GM23338 (cell line): ENCODE measurements around the gene RFXAP. TPM values are rescaled to one million over a fixed set of nuclear protein-coding genes. Genes with fewer than 3 reads are reported as not detected.
A peak's percentile ranks its signal among the peaks of the same experiment; 100 is the strongest.

Experiments
- ATAC-seq: fragments of 200-7000 bp; cut with Tn5 transposase; 3 replicates; pipeline ENCODE4 v1.9.1; 2020
- DNase-seq: peaks from one replicate; pipeline ENCODE4 v3.0.0-alpha.2; 2015; ENCODE audit warnings: low spot score
- H2AFZ ChIP-seq: fragments of 200-600 bp; sonication (generic); 2 replicates; pipeline ENCODE4 v1.8.0; 2016; ENCODE audit warnings: antibody characterized with exemption, mild to moderate bottlenecking, moderate library complexity
- H3F3A ChIP-seq: fragments of 200-600 bp; sonication (generic); replicated peaks from 2 replicates; pipeline ENCODE4 v1.8.0; 2017; ENCODE audit warnings: antibody characterized with exemption, mixed run types, low read depth
- H3K27ac ChIP-seq: fragments of 200-600 bp; sonication (generic); 2 replicates; pipeline ENCODE4 v1.6.1; 2016; ENCODE audit warnings: low read depth
- H3K27me3 ChIP-seq: fragments of 200-600 bp; sonication (generic); 2 replicates; pipeline ENCODE4 v1.8.0; 2016; ENCODE audit warnings: mild to moderate bottlenecking, mixed run types, moderate library complexity; ENCODE audit not compliant: insufficient read depth
- H3K36me3 ChIP-seq: fragments of 200-600 bp; sonication (generic); 2 replicates; pipeline ENCODE4 v1.8.0; 2016; ENCODE audit warnings: mild to moderate bottlenecking; ENCODE audit not compliant: insufficient read depth
- H3K4me1 ChIP-seq: fragments of 200-600 bp; sonication (generic); 2 replicates; pipeline ENCODE4 v1.8.0; 2016; ENCODE audit warnings: mild to moderate bottlenecking, moderate library complexity; ENCODE audit not compliant: insufficient read depth
- H3K4me2 ChIP-seq: fragments of 200-600 bp; sonication (generic); 2 replicates; pipeline ENCODE4 v1.7.1; 2017; ENCODE audit warnings: mixed run types
- H3K4me3 ChIP-seq: fragments of 200-600 bp; sonication (generic); 2 replicates; pipeline ENCODE4 v1.6.1; 2016; ENCODE audit warnings: mixed run types
- H3K79me2 ChIP-seq: fragments of 200-600 bp; sonication (generic); replicated peaks from 2 replicates; pipeline ENCODE4 v1.8.0; 2017; ENCODE audit warnings: mild to moderate bottlenecking; ENCODE audit not compliant: insufficient read depth
- H3K9me2 ChIP-seq: fragments of 200-600 bp; sonication (generic); 2 replicates; pipeline ENCODE4 v1.8.0; 2017; ENCODE audit not compliant: insufficient read depth
- H4K20me1 ChIP-seq: fragments of 200-600 bp; sonication (generic); replicated peaks from 2 replicates; pipeline ENCODE4 v1.8.0; 2017; ENCODE audit warnings: mild to moderate bottlenecking; ENCODE audit not compliant: insufficient read depth
- H3K27ac Mint-ChIP-seq: 2 replicates; pipeline ENCODE4 v1.8.0; 2020; ENCODE audit warnings: inconsistent platforms, mild to moderate bottlenecking, moderate library complexity, mixed read lengths
- H3K27me3 Mint-ChIP-seq: 3 replicates; pipeline ENCODE4 v1.8.0; 2022; ENCODE audit warnings: low read depth, mild to moderate bottlenecking, moderate library complexity, mixed read lengths, inconsistent platforms; ENCODE audit not compliant: insufficient read depth, poor library complexity
- H3K36me3 Mint-ChIP-seq: 3 replicates; pipeline ENCODE4 v1.8.0; 2021; ENCODE audit warnings: low read depth, mild to moderate bottlenecking, inconsistent platforms, moderate library complexity, mixed read lengths
- H3K4me1 Mint-ChIP-seq: 3 replicates; pipeline ENCODE4 v1.8.0; 2020; ENCODE audit warnings: mild to moderate bottlenecking, inconsistent platforms, mixed read lengths
- H3K4me3 Mint-ChIP-seq: 3 replicates; pipeline ENCODE4 v1.8.0; 2021; ENCODE audit warnings: moderate library complexity, mild to moderate bottlenecking, inconsistent platforms, mixed read lengths
- H3K9me3 Mint-ChIP-seq: 3 replicates; pipeline ENCODE4 v1.8.0; 2020; ENCODE audit warnings: moderate library complexity, mild to moderate bottlenecking, inconsistent platforms, mixed read lengths
- CREB1 ChIP-seq: fragments of 250-450 bp; sonication (Bioruptor Pico); IDR thresholded peaks from 2 replicates; pipeline ENCODE4 v1.5.0; 2020; ENCODE audit warnings: low read depth, mild to moderate bottlenecking, moderate library complexity
- EZH2 ChIP-seq: fragments of 200-600 bp; sonication (generic); IDR thresholded peaks from one replicate; pipeline ENCODE4 v1.8.0; 2017; ENCODE audit warnings: antibody characterized with exemption, mild to moderate bottlenecking, low read depth; ENCODE audit not compliant: unreplicated experiment
- EZH2phosphoT487 ChIP-seq: fragments of 200-600 bp; sonication (generic); IDR thresholded peaks from one replicate; pipeline ENCODE4 v1.8.1; 2018; ENCODE audit warnings: antibody characterized with exemption; ENCODE audit not compliant: unreplicated experiment
- JUNB ChIP-seq: IDR thresholded peaks from one replicate; pipeline ENCODE4 v1.6.1; 2016; ENCODE audit warnings: antibody characterized with exemption; ENCODE audit not compliant: unreplicated experiment
- NANOG ChIP-seq: IDR thresholded peaks from 2 replicates; pipeline ENCODE4 v1.6.1; 2016; ENCODE audit warnings: antibody characterized with exemption, borderline replicate concordance
- ZNF114 ChIP-seq: fragments of 250-450 bp; sonication (Bioruptor Pico); IDR thresholded peaks from 2 replicates; pipeline ENCODE4 v1.5.0; 2020; ENCODE audit warnings: mild to moderate bottlenecking, moderate library complexity
- ZNF331 ChIP-seq: fragments of 250-450 bp; sonication (Bioruptor Pico); IDR thresholded peaks from 2 replicates; pipeline ENCODE4 v1.5.0; 2020; ENCODE audit warnings: low read depth, mild to moderate bottlenecking, moderate library complexity
- long read RNA-seq: library from polyadenylated mRNA; unstranded; transcript quantifications from one replicate; pipeline ENCODE4 v2.0.0, GENCODE V29; 2020; ENCODE audit not compliant: unreplicated experiment
- polyA plus RNA-seq: library from polyadenylated mRNA; unstranded; fragments of >200 nt; fragmentation: Nextera tagmentation; extraction: Ambion mirVana; gene quantifications from 2 replicates; pipeline ENCODE4 v1.2.1, GENCODE V29; 2016
- total RNA-seq: library from RNA; depleted of rRNA; stranded (reverse); fragments of >200 nt; shearing (Covaris generic); gene quantifications from 2 replicates; pipeline ENCODE4 v1.2.3, GENCODE V29; 2014; rRNA removed
- TF ChIP-seq, protein P1 (sequence below): IDR thresholded peaks from 2 replicates; pipeline ENCODE4 v1.6.1; 2016; ENCODE audit warnings: antibody characterized with exemption
- TF ChIP-seq, protein P2 (sequence below): IDR thresholded peaks from one replicate; pipeline ENCODE4 v1.6.1; 2018; ENCODE audit warnings: antibody characterized with exemption; ENCODE audit not compliant: unreplicated experiment
- TF ChIP-seq, protein P3 (sequence below): fragments of 250-450 bp; sonication (Bioruptor Pico); IDR thresholded peaks from 2 replicates; pipeline ENCODE4 v1.5.0; 2020; ENCODE audit warnings: mild to moderate bottlenecking, moderate library complexity
- TF ChIP-seq, protein P4 (sequence below), 2 experiments: fragments of 200-600 bp in 1 of 2; sonication (generic) in 1 of 2; conservative IDR thresholded peaks; 2 replicates each; pipeline versions ENCODE4 v1.5.1 to v1.6.1; 2016 to 2017; ENCODE audit warnings: antibody characterized with exemption in 2 of 2, low read depth in 2 of 2, mild to moderate bottlenecking in 2 of 2, moderate library complexity in 1 of 2

RFXAP gene, protein sequence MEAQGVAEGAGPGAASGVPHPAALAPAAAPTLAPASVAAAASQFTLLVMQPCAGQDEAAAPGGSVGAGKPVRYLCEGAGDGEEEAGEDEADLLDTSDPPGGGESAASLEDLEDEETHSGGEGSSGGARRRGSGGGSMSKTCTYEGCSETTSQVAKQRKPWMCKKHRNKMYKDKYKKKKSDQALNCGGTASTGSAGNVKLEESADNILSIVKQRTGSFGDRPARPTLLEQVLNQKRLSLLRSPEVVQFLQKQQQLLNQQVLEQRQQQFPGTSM
- total RNA-seq: 6.3 and 7.5 TPM in 2 replicates
- 8.5 and 10.3 TPM in 2 replicates for polyA plus RNA-seq
- long read RNA-seq, partial matches to known transcripts: 0 of 5 reads
- long read RNA-seq, other reads (novel, unspliced or antisense): 4 of 5 reads

DNA sequence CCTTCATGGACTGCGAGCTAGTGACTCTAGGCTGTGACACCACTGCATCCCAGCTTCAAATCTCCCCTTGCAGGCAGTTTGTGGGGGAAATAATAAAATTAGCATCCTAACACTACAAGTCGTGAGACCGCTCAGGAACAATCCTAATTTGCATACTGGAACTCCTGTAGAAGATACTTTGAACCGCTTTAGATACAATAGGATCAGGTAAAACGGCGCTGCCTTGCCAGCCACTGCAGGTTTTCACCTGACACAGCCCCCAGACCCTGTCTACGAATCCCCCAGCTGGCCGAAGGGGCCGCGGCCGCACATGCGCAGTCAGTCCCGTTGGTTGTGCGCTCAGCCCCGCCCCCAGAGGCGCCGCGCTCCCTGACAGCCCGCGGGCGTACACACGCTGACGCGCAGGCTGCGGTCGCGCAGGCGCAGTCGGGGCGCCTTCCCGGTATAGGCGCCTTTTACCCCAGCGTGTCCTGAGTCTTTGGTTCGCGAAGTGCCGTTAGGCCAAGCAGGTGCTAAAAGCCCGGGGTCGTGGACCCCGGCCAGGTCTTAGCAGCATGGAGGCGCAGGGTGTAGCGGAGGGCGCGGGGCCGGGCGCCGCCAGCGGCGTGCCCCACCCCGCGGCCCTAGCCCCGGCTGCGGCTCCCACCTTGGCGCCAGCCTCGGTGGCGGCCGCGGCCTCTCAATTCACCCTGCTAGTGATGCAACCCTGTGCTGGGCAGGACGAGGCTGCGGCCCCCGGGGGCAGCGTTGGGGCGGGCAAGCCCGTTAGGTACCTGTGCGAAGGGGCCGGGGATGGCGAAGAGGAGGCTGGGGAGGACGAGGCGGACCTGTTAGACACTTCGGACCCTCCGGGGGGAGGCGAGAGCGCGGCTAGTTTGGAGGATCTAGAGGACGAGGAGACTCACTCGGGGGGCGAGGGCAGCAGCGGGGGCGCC is at the start of gene RFXAP:
TSS of gene RFXAP (plus strand) at position 419 of the 935 bp plus-strand sequence. CDS start at position 555, 136 bp downstream.
- Histone ChIP-seq H3K4me1 (peaks cover 24% of the 10 kb centered on the region), H3K9me2 (no peaks in the 10 kb centered on the region), H4K20me1 (peaks cover 6% of the 10 kb centered on the region; the same call in 1 of the 2 replicates), H3K79me2 (peaks cover 38% of the 10 kb centered on the region), H3K4me3 (peak within 1 kb of the TSS; percentile 79), H3K36me3 (no peaks in the 10 kb centered on the region), H3F3A (0 out of 2 replicates have a peak, but pooled peaks cover 3% of the 10 kb centered on the region), H3K4me2 (peak within 1 kb of the TSS; percentile 75), H3K27ac (no peak within 1 kb of the TSS; the same call in 1 of the 2 replicates), H3K27me3 (peaks cover 8% of the 10 kb centered on the region; the same call in 1 of the 2 replicates), H2AFZ (peak within 1 kb of the TSS; percentile 93)
- peak; percentile 83 for ATAC-seq
- peak; percentile 94 for DNase-seq
- H3K27ac Mint-ChIP-seq: peak within 1 kb of the TSS; percentile 44; the same call in 1 of the 2 replicates
- peak within 1 kb of the TSS; percentile 86 for H3K4me3 Mint-ChIP-seq
- H3K4me1 Mint-ChIP-seq: peaks cover 35% of the 10 kb centered on the region
- no peaks in the 10 kb centered on the region for H3K36me3 Mint-ChIP-seq
- H3K27me3 Mint-ChIP-seq: peaks cover 3% of the 10 kb centered on the region
- no peaks in the 10 kb centered on the region for H3K9me3 Mint-ChIP-seq
- TF ChIP-seq ZNF114 (CRISPR knock-in tag) (no peak), EZH2 (no peak), JUNB (no peak), EZH2phosphoT487 (no peak), ZNF331 (no peak), CREB1 (CRISPR knock-in tag) (peak; percentile 75), NANOG (no peak)
- TF ChIP-seq, protein P1, sequence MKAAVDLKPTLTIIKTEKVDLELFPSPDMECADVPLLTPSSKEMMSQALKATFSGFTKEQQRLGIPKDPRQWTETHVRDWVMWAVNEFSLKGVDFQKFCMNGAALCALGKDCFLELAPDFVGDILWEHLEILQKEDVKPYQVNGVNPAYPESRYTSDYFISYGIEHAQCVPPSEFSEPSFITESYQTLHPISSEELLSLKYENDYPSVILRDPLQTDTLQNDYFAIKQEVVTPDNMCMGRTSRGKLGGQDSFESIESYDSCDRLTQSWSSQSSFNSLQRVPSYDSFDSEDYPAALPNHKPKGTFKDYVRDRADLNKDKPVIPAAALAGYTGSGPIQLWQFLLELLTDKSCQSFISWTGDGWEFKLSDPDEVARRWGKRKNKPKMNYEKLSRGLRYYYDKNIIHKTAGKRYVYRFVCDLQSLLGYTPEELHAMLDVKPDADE: no peak
- TF ChIP-seq, protein P2, sequence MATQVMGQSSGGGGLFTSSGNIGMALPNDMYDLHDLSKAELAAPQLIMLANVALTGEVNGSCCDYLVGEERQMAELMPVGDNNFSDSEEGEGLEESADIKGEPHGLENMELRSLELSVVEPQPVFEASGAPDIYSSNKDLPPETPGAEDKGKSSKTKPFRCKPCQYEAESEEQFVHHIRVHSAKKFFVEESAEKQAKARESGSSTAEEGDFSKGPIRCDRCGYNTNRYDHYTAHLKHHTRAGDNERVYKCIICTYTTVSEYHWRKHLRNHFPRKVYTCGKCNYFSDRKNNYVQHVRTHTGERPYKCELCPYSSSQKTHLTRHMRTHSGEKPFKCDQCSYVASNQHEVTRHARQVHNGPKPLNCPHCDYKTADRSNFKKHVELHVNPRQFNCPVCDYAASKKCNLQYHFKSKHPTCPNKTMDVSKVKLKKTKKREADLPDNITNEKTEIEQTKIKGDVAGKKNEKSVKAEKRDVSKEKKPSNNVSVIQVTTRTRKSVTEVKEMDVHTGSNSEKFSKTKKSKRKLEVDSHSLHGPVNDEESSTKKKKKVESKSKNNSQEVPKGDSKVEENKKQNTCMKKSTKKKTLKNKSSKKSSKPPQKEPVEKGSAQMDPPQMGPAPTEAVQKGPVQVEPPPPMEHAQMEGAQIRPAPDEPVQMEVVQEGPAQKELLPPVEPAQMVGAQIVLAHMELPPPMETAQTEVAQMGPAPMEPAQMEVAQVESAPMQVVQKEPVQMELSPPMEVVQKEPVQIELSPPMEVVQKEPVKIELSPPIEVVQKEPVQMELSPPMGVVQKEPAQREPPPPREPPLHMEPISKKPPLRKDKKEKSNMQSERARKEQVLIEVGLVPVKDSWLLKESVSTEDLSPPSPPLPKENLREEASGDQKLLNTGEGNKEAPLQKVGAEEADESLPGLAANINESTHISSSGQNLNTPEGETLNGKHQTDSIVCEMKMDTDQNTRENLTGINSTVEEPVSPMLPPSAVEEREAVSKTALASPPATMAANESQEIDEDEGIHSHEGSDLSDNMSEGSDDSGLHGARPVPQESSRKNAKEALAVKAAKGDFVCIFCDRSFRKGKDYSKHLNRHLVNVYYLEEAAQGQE: no peak
- TF ChIP-seq, protein P3, sequence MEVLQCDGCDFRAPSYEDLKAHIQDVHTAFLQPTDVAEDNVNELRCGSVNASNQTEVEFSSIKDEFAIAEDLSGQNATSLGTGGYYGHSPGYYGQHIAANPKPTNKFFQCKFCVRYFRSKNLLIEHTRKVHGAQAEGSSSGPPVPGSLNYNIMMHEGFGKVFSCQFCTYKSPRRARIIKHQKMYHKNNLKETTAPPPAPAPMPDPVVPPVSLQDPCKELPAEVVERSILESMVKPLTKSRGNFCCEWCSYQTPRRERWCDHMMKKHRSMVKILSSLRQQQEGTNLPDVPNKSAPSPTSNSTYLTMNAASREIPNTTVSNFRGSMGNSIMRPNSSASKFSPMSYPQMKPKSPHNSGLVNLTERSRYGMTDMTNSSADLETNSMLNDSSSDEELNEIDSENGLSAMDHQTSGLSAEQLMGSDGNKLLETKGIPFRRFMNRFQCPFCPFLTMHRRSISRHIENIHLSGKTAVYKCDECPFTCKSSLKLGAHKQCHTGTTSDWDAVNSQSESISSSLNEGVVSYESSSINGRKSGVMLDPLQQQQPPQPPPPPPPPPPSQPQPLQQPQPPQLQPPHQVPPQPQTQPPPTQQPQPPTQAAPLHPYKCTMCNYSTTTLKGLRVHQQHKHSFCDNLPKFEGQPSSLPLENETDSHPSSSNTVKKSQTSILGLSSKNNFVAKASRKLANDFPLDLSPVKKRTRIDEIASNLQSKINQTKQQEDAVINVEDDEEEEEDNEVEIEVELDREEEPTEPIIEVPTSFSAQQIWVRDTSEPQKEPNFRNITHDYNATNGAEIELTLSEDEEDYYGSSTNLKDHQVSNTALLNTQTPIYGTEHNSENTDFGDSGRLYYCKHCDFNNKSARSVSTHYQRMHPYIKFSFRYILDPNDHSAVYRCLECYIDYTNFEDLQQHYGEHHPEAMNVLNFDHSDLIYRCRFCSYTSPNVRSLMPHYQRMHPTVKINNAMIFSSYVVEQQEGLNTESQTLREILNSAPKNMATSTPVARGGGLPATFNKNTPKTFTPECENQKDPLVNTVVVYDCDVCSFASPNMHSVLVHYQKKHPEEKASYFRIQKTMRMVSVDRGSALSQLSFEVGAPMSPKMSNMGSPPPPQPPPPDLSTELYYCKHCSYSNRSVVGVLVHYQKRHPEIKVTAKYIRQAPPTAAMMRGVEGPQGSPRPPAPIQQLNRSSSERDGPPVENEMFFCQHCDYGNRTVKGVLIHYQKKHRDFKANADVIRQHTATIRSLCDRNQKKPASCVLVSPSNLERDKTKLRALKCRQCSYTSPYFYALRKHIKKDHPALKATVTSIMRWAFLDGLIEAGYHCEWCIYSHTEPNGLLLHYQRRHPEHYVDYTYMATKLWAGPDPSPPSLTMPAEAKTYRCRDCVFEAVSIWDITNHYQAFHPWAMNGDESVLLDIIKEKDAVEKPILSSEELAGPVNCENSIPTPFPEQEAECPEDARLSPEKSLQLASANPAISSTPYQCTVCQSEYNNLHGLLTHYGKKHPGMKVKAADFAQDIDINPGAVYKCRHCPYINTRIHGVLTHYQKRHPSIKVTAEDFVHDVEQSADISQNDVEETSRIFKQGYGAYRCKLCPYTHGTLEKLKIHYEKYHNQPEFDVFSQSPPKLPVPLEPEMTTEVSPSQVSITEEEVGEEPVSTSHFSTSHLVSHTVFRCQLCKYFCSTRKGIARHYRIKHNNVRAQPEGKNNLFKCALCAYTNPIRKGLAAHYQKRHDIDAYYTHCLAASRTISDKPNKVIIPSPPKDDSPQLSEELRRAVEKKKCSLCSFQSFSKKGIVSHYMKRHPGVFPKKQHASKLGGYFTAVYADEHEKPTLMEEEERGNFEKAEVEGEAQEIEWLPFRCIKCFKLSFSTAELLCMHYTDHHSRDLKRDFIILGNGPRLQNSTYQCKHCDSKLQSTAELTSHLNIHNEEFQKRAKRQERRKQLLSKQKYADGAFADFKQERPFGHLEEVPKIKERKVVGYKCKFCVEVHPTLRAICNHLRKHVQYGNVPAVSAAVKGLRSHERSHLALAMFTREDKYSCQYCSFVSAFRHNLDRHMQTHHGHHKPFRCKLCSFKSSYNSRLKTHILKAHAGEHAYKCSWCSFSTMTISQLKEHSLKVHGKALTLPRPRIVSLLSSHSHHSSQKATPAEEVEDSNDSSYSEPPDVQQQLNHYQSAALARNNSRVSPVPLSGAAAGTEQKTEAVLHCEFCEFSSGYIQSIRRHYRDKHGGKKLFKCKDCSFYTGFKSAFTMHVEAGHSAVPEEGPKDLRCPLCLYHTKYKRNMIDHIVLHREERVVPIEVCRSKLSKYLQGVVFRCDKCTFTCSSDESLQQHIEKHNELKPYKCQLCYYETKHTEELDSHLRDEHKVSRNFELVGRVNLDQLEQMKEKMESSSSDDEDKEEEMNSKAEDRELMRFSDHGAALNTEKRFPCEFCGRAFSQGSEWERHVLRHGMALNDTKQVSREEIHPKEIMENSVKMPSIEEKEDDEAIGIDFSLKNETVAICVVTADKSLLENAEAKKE (CRISPR knock-in tag): no peak
- TF ChIP-seq, protein P4, sequence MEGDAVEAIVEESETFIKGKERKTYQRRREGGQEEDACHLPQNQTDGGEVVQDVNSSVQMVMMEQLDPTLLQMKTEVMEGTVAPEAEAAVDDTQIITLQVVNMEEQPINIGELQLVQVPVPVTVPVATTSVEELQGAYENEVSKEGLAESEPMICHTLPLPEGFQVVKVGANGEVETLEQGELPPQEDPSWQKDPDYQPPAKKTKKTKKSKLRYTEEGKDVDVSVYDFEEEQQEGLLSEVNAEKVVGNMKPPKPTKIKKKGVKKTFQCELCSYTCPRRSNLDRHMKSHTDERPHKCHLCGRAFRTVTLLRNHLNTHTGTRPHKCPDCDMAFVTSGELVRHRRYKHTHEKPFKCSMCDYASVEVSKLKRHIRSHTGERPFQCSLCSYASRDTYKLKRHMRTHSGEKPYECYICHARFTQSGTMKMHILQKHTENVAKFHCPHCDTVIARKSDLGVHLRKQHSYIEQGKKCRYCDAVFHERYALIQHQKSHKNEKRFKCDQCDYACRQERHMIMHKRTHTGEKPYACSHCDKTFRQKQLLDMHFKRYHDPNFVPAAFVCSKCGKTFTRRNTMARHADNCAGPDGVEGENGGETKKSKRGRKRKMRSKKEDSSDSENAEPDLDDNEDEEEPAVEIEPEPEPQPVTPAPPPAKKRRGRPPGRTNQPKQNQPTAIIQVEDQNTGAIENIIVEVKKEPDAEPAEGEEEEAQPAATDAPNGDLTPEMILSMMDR (conservative IDR thresholded peaks at IDR 0.05; ENCODE audit: low read depth in 2 of 2): no peak
